ENCODE results near the gene STON1.

STON1 gene

DNA sequence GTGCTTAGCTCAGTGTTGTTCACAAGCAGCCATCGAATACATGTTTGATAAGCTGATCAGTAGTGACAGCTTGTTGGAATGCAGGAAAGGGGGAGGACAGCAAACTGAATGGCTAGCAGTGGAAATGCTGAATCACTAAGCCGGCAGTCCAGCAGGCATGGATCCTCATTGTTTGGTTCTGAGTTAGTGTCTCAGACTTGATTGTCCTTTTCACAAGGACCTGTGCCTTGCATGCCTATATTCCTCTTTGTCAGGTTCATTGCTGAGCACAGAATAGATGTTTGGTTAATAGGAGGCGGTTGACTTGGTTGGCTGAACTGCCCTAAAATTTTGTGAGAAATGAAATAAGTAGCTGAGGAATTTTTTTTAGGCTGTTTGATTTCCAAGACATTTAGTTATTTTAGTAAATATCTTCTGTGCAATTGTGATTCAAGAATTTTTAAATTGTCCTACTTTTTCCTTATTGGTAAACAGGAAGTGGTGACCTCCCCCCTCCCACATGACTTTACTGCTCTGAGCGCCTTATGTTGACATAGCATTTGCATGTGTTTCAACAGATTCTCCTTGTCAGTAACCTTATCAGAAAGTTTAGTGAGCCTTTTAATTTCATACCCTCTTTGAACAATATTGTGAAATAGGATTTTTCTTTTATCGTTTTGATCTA, 21.4 kb upstream of the STON1 start:
- TF ChIP-seq ZBTB7A (IDR thresholded peaks at IDR 0.05; ENCODE audit: low read depth) (no peak), USF1 (IDR thresholded peaks at IDR 0.05) (no peak), TAF1 (IDR thresholded peaks at IDR 0.05; ENCODE audit: low read depth) (no peak), EGR1 (IDR thresholded peaks at IDR 0.05) (no peak), CREB1 (IDR thresholded peaks at IDR 0.05; ENCODE audit: low read depth) (no peak), RAD21 (IDR thresholded peaks at IDR 0.05; ENCODE audit: low read depth) (no peak), MAX (IDR thresholded peaks at IDR 0.05) (no peak), NFIC (IDR thresholded peaks at IDR 0.05) (no peak)

GRCh38 chr2:48510329-48510728, 19.6 kb upstream of the STON1 start:
- TF ChIP-seq YY1 (IDR thresholded peaks at IDR 0.05; ENCODE audit: low read depth) (no peak), ZBTB7A (IDR thresholded peaks at IDR 0.05; ENCODE audit: low read depth) (no peak), MAX (IDR thresholded peaks at IDR 0.05) (no peak), RAD21 (IDR thresholded peaks at IDR 0.05; ENCODE audit: low read depth) (no peak), TCF12 (IDR thresholded peaks at IDR 0.05; ENCODE audit: low read depth) (no peak), CEBPB (IDR thresholded peaks at IDR 0.05) (no peak), USF1 (IDR thresholded peaks at IDR 0.05) (no peak), TAF1 (IDR thresholded peaks at IDR 0.05; ENCODE audit: low read depth) (no peak), EP300 (IDR thresholded peaks at IDR 0.05; ENCODE audit: borderline replicate concordance) (no peak), CREB1 (IDR thresholded peaks at IDR 0.05; ENCODE audit: low read depth) (no peak), EGR1 (IDR thresholded peaks at IDR 0.05) (no peak), TEAD4 (IDR thresholded peaks at IDR 0.05) (no peak), NFIC (IDR thresholded peaks at IDR 0.05) (no peak), FOXM1 (IDR thresholded peaks at IDR 0.05; ENCODE audit: borderline replicate concordance, low read depth) (no peak)
- TF ChIP-seq, protein P1, sequence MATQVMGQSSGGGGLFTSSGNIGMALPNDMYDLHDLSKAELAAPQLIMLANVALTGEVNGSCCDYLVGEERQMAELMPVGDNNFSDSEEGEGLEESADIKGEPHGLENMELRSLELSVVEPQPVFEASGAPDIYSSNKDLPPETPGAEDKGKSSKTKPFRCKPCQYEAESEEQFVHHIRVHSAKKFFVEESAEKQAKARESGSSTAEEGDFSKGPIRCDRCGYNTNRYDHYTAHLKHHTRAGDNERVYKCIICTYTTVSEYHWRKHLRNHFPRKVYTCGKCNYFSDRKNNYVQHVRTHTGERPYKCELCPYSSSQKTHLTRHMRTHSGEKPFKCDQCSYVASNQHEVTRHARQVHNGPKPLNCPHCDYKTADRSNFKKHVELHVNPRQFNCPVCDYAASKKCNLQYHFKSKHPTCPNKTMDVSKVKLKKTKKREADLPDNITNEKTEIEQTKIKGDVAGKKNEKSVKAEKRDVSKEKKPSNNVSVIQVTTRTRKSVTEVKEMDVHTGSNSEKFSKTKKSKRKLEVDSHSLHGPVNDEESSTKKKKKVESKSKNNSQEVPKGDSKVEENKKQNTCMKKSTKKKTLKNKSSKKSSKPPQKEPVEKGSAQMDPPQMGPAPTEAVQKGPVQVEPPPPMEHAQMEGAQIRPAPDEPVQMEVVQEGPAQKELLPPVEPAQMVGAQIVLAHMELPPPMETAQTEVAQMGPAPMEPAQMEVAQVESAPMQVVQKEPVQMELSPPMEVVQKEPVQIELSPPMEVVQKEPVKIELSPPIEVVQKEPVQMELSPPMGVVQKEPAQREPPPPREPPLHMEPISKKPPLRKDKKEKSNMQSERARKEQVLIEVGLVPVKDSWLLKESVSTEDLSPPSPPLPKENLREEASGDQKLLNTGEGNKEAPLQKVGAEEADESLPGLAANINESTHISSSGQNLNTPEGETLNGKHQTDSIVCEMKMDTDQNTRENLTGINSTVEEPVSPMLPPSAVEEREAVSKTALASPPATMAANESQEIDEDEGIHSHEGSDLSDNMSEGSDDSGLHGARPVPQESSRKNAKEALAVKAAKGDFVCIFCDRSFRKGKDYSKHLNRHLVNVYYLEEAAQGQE (IDR thresholded peaks at IDR 0.05; ENCODE audit: low read depth): no peak

DNA sequence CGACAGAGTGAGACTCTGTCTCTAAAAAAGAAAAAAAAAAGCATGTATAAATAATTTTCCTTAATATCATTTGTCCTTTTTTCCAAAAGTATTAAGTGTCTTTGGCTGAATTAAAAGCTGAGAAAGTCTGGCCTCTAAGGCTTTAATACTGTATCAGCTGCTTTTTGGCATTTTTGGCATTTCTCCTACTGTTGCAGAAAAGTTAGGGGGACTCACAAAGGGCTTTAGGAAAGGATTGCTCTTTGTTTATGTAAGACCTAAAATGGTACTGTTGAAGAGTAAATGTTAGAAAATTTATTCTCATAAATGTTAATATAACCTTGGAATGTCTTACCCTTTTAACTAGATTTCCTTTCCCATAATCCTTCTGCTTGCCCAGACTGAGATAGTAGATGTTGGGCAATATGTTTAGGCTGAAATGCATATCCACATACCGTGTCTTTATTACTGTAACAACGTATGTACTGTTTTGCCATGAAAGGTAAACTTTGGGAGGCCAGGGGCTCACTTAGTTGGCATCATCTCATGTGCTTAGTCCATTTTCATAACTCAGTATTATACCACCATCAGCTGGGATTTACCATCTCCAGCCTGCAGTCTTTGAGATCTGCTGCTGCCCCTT, 18.0 kb upstream of the STON1 start:
- TF ChIP-seq FOXM1 (IDR thresholded peaks at IDR 0.05; ENCODE audit: borderline replicate concordance, low read depth): no peak
- no peak for TF ChIP-seq USF1 (IDR thresholded peaks at IDR 0.05)
- TF ChIP-seq MAX (IDR thresholded peaks at IDR 0.05): no peak
- TF ChIP-seq EP300 (IDR thresholded peaks at IDR 0.05; ENCODE audit: borderline replicate concordance): no peak
- TF ChIP-seq TAF1 (IDR thresholded peaks at IDR 0.05; ENCODE audit: low read depth): no peak
- TF ChIP-seq RAD21 (IDR thresholded peaks at IDR 0.05; ENCODE audit: low read depth): no peak
- TF ChIP-seq ZBTB7A (IDR thresholded peaks at IDR 0.05; ENCODE audit: low read depth): no peak
- no peak for TF ChIP-seq TCF12 (IDR thresholded peaks at IDR 0.05; ENCODE audit: low read depth)
- no peak for TF ChIP-seq CREB1 (IDR thresholded peaks at IDR 0.05; ENCODE audit: low read depth)
- no peak for TF ChIP-seq YY1 (IDR thresholded peaks at IDR 0.05; ENCODE audit: low read depth)
- TF ChIP-seq NFIC (IDR thresholded peaks at IDR 0.05): no peak

DNA sequence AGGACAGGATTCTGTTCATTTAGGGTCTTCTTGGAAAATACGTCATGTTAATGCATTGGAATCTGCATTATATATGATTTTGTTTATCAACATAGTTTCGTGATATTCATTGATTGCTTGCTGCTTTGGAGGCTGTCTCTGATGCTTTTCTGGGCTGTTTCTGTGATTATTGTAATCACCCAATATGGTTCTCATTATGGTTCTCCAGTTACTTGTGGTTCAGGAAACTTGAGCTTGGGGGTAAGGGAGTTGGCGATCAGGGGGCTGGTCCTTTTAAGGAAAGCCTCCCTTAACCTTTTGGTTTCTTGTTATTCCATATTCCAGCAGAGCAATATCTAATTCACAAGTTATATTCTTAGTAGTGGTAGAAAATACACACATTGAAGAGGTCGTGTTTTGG, 17.4 kb upstream of the STON1 start:
- TF ChIP-seq, protein P1 (IDR thresholded peaks at IDR 0.05; ENCODE audit: low read depth): no peak
- TF ChIP-seq CEBPB (IDR thresholded peaks at IDR 0.05): no peak
- TF ChIP-seq MAX (IDR thresholded peaks at IDR 0.05): no peak
- no peak for TF ChIP-seq TAF1 (IDR thresholded peaks at IDR 0.05; ENCODE audit: low read depth)
- no peak for TF ChIP-seq NFIC (IDR thresholded peaks at IDR 0.05)
- TF ChIP-seq YY1 (IDR thresholded peaks at IDR 0.05; ENCODE audit: low read depth): no peak
- TF ChIP-seq CREB1 (IDR thresholded peaks at IDR 0.05; ENCODE audit: low read depth): no peak
- no peak for TF ChIP-seq TCF12 (IDR thresholded peaks at IDR 0.05; ENCODE audit: low read depth)
- no peak for TF ChIP-seq TEAD4 (IDR thresholded peaks at IDR 0.05)
- TF ChIP-seq RAD21 (IDR thresholded peaks at IDR 0.05; ENCODE audit: low read depth): no peak
- TF ChIP-seq FOXM1 (IDR thresholded peaks at IDR 0.05; ENCODE audit: borderline replicate concordance, low read depth): no peak
- no peak for TF ChIP-seq USF1 (IDR thresholded peaks at IDR 0.05)
- no peak for TF ChIP-seq ZBTB7A (IDR thresholded peaks at IDR 0.05; ENCODE audit: low read depth)
- no peak for TF ChIP-seq EP300 (IDR thresholded peaks at IDR 0.05; ENCODE audit: borderline replicate concordance)
- no peak for TF ChIP-seq EGR1 (IDR thresholded peaks at IDR 0.05)
